PFSK-1 (cell line): Measurements from ENCODE around the gene ZEB2.

Experiments
- POLR2AphosphoS5 ChIP-seq: IDR thresholded peaks from 2 replicates; pipeline ENCODE4 v1.6.1; 2012; ENCODE audit warnings: low read depth, mild to moderate bottlenecking, control low read depth, low read length, moderate library complexity
- REST ChIP-seq, 2 experiments: IDR thresholded peaks; 2 replicates each; pipeline versions ENCODE4 v1.6.1 to v1.8.0; 2011 to 2012; ENCODE audit warnings: low read depth in 2 of 2, low read length in 2 of 2, control low read depth in 1 of 2, inconsistent platforms in 1 of 2, mild to moderate bottlenecking in 1 of 2, moderate library complexity in 1 of 2; ENCODE audit not compliant: insufficient read depth in 1 of 2
- SIN3A ChIP-seq: IDR thresholded peaks from 2 replicates; pipeline ENCODE4 v1.6.1; 2012; ENCODE audit warnings: mild to moderate bottlenecking, low read length, moderate library complexity, borderline replicate concordance; ENCODE audit not compliant: insufficient read depth

GRCh38 chr2:144409241-144409640, 110.7 kb downstream of the ZEB2 start:
- TF ChIP-seq POLR2AphosphoS5 (no peak), SIN3A (no peak), REST (IDR thresholded peaks at IDR 0.05; ENCODE audit: insufficient read depth in 1 of 2, low read depth in 2 of 2, low read length in 2 of 2) (no peak)
